Femur (tissue), 1 donor: ENCODE data around the gene JDP2.
"Not testable (repeated sequence)": the region's sequence is repeated elsewhere in the genome, so short reads cannot be mapped to it uniquely, and the experiment has no call there.

ENCODE experiments used
- DNase-seq: peaks from one replicate; pipeline ENCODE4 v3.0.0-alpha.2; 2017

The JDP2 gene, protein sequence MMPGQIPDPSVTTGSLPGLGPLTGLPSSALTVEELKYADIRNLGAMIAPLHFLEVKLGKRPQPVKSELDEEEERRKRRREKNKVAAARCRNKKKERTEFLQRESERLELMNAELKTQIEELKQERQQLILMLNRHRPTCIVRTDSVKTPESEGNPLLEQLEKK

DNA sequence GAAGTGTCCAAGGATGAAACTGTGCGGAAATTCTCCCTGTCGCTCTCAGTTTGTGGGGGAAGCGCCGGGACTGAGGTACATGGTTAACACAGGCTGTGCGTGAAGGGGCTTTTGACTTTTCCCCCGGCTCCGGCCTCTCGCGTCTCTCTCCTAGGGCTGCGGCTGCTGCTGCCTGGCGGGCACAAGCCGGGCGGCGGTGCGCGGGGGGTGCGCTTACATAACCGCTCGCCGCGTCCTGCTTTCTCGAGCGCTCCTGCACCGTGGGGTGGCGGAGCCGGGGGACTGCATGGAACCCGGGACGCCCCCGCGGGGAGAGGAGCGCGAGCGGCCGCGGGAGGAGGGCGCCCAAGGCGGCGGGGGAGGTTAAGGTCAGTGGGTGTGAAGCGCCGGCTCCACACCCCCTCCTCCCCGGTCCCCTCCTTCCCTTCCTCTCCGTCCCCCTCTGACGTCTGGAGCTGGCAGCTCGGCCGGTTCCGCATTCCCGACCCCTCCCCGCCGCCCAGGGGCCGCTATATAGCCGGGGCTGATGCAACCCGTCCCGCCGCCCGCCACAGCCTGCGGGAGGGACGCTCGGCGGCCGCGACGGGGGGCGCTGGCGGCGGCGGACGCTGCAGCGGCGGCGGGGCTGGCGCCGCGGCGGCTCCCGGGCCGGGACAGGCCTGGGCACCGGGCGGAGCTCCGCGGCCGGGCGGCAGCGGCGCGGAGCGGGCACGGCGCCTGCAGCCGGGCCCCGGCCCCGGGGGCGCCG, at the start of gene JDP2:
JDP2 (plus strand) TSS at position 541 of the 748 bp plus-strand sequence. CDS start 9,899 bp downstream, outside the sequence.
- peak; percentile 96 for DNase-seq

DNA sequence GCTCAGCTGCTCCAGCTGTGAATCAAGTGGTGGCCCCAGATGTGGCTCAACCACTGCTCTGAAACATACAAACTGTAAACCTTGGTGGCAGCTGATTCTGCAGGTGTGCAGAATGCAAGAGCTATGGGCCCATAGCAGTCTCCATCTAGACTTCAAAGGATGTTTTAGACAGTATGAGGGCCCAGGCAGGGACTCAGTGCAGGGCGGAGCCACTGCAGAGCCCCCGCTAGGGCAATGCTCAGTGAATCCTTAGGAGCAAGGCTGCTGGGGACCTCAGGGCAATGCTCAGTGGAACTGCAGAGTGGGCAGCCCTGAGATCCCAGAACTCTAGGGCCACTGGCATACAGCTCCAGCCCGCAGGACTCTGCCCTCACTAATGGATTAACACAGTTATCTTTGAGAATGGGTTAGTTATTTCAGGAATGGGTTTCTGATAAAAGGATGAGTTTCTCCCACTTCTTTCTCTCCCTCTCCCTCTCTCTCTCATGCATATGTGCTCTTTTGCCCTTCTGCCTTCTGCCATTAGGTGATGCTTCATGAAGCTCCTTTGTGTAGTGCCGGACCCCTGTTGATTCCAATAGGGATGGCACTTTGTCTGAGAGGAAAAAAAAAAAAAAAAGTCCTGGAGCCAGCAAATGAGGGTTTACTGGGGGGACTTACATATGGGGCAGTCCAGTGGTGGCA, 48.4 kb upstream of the JDP2 start:
- DNase-seq, result no peak

DNA sequence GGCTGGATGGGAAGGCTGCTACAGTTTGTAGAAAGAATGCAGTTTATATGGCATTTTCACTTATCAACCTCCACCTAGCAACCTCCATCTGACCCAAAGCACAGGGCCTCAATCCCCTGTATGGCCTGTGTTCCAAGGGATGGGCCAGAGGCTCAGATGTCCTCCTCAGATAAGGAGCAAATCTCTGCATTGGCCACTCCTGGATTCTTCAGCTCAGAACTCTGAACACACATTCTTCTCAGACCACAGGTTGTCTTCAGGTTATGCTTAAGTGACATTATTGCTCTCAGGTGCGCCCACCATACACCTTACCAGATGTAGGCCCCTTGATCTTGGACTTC, 47.9 kb upstream of the JDP2 start:
- DNase-seq, result no peak

DNA sequence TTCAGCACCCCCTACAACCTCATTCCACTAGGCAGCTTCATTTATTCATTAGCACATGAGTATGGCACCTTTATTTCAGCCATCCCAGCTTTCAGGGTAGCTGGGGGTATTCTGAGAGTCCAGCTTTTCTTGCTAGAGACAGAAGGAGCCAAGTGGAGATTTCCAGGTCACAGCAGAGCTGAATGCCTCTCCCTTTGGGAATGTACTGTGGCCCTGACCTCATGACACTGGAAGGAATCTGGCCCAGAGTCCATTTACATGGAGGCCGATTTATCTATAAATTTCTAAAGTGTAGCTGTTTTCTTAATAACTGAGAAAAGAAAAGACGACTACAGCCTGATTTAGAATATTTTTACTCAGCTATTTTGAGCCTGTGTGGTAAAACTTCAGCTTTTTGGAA, 47.2 kb upstream of the JDP2 start:
- DNase-seq, result no peak

DNA sequence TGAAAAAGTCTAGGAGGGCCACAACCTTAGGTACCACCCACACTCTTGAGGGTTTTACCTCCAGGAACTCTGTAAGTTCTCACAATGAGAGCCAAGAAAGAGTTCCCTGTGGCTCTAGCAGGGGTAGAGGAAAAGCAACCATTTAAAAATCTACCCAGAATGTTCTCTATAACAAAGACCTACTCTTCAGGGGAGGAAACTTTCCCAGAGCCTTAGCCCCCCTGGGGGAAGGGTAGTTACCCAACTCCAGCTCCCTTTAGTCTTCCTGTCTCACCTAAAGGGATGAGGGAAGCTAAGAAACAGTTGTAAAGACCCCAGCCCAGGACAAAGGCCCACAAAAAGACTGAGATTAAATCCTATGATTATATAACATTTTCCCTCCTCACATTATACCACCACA, 46.2 kb upstream of the JDP2 start:
- DNase-seq, result no peak

DNA sequence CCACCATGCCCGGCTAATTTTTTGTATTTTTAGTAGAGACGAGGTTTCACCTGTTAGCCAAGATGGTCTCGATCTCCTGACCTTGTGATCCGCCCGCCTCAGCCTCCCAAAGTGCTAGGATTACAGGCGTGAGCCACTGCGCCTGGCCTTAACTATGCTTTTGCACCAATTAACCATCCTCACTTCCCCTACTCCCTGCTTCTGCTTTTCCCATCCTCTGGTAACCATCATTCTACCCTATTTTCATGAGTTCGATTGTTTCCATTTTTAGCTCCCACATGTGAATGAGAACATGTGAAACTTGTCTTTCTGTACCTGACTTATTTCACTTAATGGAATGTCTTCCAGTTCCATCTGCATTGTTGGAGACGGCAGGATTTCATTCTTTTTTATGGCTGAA, 44.6 kb upstream of the JDP2 start:
- not testable (repeated sequence) for DNase-seq

DNA sequence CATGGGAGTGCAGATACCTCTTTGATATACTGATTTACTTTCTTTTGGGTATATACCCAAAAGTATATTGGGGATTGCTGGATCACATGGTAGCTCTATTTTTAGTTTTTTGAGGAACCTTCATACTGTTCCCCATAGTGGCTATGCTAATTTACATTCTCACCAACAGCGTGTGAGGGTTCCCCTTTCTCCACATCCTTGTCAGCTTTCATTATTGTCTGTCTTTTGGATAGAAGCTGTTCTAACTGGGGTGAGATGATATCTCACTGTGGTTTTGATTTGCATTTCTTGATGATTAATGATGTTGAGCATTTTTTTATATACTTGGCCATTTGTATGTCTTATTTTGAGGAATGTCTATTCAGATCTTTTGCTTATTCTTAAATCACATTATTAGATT, 44.1 kb upstream of the JDP2 start:
- no peak for DNase-seq

DNA sequence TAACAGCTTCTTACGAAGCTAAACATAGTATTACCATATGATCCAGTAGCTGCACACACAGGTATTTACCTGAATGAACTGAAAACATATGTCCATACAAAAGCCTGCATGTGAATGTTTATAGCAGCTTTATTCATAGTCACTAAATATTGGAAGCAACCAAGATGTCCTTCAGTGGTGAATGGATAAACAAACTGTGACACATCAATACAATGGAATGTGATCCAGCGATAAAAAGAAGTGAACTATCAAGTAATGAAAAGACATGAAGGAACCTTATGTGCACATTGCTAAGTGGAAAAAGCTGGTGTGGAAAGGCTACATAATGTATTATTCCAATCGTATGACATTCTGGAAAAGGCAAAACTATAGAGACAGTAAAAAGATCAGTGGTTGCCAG, 38.1 kb upstream of the JDP2 start:
- no peak for DNase-seq

DNA sequence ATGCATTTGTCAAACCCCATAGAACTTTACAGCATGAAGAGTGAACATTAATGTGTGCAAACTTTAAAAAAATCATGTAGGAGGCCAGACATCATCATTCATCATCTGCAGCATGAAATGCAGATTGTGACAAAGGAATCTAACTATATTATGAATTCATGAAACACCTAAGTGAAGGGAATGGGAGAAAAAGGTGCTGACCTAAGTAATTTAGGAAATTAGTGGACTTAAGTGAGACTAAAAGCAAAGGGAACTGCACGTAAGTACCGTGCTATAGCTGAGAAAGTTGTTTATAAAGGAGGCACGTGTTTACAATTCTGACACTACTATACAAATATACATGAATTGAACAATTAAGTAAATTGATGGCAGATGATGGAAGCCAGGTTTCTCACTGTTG, 37.6 kb upstream of the JDP2 start:
- no peak for DNase-seq

DNA sequence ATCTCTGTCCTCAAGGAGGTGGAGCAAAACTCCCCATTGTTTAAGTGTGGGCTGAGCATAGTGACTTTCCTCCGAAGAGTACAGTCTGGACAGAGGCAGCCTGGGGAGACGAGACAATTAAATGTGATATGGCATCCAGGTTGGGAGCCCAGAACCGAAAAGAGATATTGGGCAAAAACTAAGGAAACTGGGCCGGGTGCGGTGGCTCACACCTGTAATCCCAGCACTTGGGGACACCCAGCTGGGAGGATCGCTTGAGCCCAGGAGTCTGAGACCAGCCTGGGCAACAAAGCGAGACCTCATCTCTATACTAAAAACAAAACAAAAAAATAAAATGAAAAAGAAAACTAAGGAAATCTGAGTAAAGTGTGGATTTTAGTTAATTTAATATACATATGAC, 35.9 kb upstream of the JDP2 start:
- no peak for DNase-seq

DNA sequence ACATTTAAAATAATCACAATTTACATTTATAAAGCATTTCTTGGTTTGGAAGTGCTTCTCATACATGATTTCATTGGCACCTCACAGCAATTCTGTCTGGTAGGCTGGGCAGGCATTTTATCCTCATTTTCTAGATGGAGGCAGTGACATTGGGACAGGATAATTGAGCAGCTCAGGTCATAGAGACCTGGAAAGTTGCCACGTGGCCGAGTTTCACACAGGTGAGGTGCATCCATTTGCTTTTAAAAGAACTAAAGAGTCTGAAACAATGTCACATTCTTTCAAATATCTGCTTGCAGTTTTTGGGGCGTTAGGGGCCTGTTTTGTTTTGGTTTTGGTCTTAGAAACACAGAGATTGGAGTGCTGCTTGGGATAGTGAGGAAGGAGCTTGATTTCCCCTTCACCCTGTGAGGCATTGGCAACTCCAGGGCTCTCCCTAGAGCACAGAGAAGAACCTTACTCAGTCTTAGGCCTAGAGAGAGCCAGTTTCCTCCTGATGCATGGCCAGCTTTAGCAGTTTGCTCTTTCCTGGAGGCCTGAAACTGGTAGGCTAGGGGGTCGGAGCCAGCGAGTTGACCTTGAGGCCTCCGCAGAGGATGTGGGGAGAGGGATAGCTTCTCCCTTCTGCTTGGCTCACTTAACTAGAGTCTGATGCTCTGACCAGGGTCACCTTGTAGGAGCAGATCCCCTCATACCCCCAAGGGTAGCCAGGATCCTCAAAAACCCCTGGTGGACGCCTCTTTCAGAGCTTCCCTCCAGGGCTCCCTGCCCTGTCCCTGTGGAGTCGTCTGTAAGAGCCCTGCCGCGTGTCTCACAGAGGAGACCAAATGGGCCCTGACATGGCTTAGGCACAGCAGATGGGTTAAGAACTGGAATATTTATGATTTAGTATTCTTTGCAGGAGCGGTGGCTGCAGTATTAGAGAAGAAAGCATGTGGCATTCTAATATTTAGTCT, 34.9 kb upstream of the JDP2 start:
- DNase-seq, result no peak

DNA sequence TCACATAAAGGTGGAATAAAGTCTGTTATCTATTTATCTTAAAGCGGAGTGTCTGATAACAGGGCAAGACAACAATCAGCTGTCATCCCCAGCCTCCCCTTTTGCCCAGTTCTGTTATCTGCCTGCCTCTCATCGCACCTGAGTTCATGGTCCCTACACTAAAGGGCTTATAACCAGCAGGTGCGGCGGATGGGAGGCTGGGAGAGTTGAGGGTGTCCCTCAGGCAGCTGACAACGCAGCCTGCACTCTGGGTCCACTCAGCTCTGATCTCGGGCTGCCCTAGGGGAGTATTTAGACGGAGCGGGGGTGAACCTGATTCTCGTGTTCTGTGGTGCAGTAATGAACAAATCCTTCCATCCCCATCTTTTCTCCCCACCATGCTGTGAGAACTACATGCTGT, 34.0 kb upstream of the JDP2 start:
- DNase-seq, result no peak

DNA sequence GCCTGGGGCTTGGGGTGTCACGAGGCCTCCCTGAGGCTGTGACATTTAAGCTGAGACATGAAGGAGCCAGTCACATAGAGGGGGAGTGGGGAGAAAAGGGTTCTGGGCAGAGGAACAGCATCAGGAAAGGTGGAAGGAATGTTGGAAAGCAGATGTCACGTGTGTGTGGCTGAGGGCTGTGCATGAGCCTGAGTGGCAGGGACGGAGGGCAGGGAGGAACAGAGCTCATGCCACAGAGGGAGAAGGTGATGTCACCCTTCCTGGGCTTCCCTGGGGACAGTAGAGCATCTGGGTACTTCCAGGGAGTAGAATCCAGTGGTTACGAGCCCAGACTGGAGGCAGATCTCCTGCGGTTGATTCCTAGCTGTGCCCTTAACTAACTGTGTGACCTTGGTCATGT, 32.0 kb upstream of the JDP2 start:
- no peak for DNase-seq

DNA sequence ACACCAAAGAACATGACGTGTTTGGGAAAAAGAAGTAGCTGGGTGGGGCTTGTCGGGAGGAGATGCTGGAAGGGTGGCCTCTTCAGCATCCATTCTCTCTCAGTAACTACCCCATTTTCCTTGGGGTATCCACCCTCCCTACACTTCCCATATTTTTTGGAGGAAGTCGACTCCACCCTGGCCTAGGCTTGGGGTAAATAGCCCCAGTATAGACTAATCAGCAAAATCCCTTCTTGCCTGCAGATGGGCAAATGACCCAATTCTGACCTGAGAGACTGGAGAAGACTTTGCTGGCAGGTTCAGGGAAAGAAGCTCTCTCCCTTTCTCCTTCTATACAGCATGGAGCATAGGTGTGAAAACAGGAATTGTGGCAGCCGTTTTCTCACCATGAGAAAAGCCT, 28.5 kb upstream of the JDP2 start:
- no peak for DNase-seq

DNA sequence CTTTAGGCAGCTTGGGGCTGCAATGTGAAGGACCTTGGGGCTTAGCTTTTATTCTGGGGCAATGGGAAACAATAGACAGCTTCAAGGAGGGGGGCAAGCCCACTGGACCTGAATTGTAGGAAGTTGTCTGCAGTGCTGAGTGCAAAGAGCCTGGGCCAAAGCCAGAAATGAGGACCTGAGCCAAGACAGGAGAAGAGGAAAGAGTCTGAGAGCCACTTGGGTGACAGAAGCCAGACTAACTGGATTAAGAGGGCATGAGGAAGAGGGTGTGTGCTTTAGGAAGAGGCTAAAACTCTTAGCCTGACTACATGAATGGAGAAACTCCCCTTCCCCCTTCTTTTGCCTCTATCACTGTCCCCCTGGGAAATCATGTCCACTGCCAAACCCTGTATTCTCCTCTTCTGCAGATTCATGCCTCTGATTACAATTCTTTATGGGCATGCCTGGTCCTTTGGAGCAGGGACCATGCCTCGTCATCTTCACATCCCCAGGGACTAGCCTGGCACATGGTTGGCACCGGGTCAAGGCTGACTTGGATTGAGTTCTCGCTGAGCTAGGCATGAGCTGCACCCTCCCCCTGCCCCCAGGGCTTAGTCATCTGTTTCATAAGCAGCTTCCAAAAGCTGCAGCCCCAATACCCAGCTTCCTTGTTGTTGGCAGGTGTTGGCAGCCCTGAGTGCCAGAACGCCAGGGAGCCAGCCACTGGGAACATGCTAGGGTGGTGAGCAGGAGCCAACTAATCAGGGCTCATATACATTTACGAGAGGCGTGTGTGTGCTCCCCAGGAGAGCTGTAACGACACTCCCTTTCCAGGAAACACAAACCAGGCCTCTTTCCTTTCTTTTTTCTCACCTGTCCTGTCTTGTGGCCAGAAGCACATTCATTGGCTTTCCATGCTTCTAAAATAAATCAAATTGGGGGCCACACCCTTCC, 27.7 kb upstream of the JDP2 start:
- peak; percentile 86 for DNase-seq

DNA sequence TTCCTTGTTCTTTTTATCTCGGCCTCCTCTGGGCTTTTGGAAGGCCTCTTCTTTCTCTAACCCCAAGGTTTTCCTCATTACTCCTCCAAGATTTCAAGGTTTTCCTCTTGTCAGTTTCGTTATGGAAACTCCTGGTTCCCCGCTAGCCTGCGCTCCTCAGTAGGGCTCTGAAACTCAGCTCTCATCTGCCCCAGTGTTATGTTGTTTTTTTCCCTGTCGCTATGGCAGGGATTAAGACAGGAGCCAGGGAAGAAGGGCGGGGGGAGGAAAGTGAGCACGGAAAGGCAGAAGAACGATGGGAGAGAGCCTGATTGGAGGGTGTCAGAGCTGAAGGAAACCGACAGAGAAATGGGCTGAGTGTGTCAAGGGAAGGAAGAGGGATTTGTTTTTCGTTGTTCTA, 26.5 kb upstream of the JDP2 start:
- DNase-seq, result peak; percentile 94

DNA sequence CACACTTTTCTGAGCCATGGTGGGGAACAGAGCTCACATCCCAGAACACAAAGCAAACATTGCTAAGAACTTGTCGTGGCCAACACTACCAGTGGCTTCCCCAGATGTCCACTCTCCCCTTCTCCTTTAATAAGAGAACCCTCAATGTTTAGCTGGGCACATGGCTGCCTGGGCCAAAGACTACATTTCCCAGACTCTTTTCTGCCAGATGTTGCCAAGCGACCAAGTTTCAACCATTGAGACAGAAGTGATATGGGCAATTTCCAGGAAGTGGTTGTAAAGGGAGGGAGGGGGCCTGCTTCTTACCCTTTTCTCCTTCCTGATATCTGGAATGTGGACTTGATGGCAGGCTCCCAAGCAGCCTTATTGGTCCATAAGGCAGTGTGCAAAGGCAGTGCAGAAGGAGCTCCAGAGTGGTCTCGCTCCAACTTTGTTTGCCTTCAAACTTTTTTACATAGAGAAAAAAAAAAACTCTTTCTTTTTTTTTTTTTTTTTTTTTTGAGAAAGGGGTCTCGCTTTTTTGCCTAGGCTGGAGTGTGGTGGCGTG, 24.9 kb upstream of the JDP2 start:
- DNase-seq, result no peak

DNA sequence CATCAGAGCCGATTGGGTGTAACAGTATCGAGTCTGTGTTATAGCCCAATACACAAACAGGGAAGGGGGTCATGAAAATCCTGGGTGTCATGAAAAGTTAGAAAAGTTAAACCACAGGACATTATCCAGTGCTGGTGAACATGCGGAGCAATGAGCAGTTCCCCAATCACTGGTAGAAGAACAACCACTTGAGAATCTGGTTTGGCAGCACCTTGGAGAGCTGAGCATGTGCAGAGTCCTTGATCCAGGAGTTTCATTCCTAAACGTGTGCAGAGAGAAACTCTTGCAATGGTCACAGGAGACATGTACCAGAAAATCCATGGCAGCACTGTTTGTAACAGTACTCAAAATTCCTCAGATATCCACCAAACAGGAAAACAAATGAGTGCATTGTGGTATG, 23.0 kb upstream of the JDP2 start:
- no peak for DNase-seq

DNA sequence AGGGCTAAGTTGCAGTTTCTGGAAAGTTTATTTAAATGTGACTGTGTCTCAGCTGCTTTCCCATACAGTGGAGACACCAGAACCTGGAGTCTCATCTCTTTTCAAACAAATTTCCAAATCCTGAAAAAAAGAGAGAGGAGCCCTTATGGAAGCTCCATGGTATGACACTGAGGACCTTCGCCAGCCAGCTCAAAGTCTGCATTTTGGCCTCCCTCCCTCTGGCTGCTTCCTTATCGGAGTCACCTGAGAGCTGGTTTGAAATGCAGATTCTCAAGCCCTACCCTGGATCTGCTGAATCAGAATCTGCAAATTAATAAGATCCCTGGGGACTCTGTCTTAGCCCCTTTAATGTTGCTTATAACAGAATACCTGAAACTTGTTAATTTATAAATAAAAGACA, 21.7 kb upstream of the JDP2 start:
- DNase-seq, result no peak

DNA sequence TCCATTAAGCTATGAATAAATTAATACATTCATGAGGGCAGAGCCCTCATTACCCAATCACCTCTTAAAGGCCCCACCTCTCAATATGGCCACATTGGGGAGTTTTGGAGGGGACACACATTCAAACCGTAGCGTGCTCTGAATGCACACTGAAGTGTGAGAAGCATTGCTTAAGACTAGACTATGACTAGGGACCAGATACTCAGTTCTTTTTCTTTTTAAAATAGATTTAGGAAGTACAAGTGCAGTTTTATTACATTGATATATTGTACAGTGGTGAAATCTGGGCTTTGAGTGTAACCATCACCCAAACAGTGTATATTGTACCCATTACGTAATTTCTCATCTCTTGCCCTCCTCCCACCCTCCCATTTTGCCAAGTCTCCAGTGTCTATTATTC, 21.0 kb upstream of the JDP2 start:
- DNase-seq, result no peak

DNA sequence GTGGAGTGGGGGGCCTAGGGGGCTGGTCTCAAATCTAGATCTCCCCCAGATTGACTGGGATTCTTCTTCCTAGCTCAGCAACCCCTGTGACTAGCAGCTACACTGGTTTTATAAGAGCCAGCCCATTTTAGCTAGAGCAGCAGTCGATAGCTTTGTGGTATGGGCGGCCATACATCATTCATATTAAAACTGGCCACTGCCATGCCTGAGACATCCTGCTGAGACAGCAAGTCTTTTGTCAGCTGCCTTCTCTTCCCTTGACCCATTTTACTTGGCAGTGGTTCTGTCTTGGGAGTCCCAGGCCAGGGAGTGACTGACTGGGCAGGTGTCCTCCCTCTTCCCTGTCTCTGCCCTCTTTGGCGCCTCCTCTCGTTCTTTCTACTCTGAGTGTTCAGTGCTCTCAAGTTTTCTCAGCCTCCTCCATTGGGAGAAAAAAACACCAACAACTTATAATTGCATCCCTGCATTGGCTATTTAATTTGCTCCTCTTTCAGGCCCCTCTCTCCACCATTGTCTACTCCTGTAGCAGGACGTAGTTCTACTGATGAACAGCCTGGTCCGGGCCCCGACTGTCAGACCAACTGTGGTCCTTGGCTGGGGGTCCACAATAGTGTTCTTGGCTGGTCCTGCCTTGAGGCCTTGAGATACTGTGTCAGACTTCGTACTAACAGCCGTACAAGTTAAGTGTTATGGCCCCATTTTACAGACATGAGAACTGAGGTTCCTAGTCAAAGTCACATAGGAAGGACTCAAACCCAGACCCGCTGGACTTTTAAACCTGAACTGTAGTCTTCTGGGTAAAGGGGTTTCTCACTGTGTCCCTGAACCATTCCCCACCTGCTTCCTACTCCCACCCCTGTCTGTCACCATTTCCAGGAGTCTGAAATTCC, 18.3 kb upstream of the JDP2 start:
- DNase-seq, result peak; percentile 68
